Hepatocyte (in vitro differentiated cells): Measurements from ENCODE around the gene ZNF488. TPM values are rescaled to one million over a fixed set of nuclear protein-coding genes. Genes with fewer than 3 reads are reported as not detected.

Experiments
- DNase-seq: peaks from one replicate; pipeline ENCODE4 v3.0.0-alpha.2; 2016; ENCODE audit warnings: low spot score
- H2AFZ ChIP-seq: fragments of 200-600 bp; sonication (generic); 2 replicates; pipeline ENCODE4 v1.6.0; 2016; ENCODE audit warnings: antibody characterized with exemption, mild to moderate bottlenecking
- H3K27ac ChIP-seq: fragments of 200-600 bp; sonication (generic); 2 replicates; pipeline ENCODE4 v1.5.1; 2016; ENCODE audit warnings: mild to moderate bottlenecking
- H3K27me3 ChIP-seq: fragments of 200-600 bp; sonication (generic); 2 replicates; pipeline ENCODE4 v1.6.1; 2016
- H3K36me3 ChIP-seq: fragments of 200-600 bp; sonication (generic); replicated peaks from 2 replicates; pipeline ENCODE4 v1.5.1; 2016; ENCODE audit warnings: low read depth; ENCODE audit not compliant: insufficient read depth
- H3K4me1 ChIP-seq: fragments of 200-600 bp; sonication (generic); 2 replicates; pipeline ENCODE4 v1.5.1; 2016; ENCODE audit warnings: mild to moderate bottlenecking, moderate library complexity; ENCODE audit not compliant: insufficient read depth
- H3K4me2 ChIP-seq: fragments of 200-600 bp; sonication (generic); 2 replicates; pipeline ENCODE4 v1.6.0; 2016
- H3K4me3 ChIP-seq: fragments of 200-600 bp; sonication (generic); 2 replicates; pipeline ENCODE4 v1.5.1; 2016; ENCODE audit warnings: mild to moderate bottlenecking
- H3K79me2 ChIP-seq: fragments of 200-600 bp; sonication (generic); 2 replicates; pipeline ENCODE4 v1.6.0; 2017; ENCODE audit warnings: mild to moderate bottlenecking
- H3K9me2 ChIP-seq: fragments of 200-600 bp; sonication (generic); replicated peaks from 2 replicates; pipeline ENCODE4 v1.6.0; 2017; ENCODE audit warnings: mild to moderate bottlenecking; ENCODE audit not compliant: insufficient read depth
- H3K9me3 ChIP-seq: fragments of 200-600 bp; sonication (generic); 2 replicates; pipeline ENCODE4 v1.5.1; 2016; ENCODE audit warnings: low read depth, mild to moderate bottlenecking
- H4K20me1 ChIP-seq: fragments of 200-600 bp; sonication (generic); 2 replicates; pipeline ENCODE4 v1.6.0; 2016; ENCODE audit warnings: mild to moderate bottlenecking; ENCODE audit not compliant: insufficient read depth, poor library complexity, severe bottlenecking
- CTCF ChIP-seq: fragments of 200-600 bp; sonication (generic); IDR thresholded peaks from 2 replicates; pipeline ENCODE4 v1.5.1; 2016; ENCODE audit warnings: antibody characterized with exemption, mild to moderate bottlenecking; ENCODE audit not compliant: poor library complexity
- EZH2 ChIP-seq: fragments of 200-600 bp; sonication (generic); IDR thresholded peaks from 2 replicates; pipeline ENCODE4 v1.6.1; 2016; ENCODE audit warnings: antibody characterized with exemption, mild to moderate bottlenecking, borderline replicate concordance
- EZH2phosphoT487 ChIP-seq: fragments of 200-600 bp; sonication (generic); IDR thresholded peaks from one replicate; pipeline ENCODE4 v1.6.1; 2018; ENCODE audit warnings: antibody characterized with exemption, mild to moderate bottlenecking, low read depth, moderate library complexity; ENCODE audit not compliant: unreplicated experiment, severe bottlenecking
- WGBS: methylation state at CpG from one replicate; pipeline ENCODE4 v1.1.6; 2016; ENCODE audit warnings: low lambda C conversion rate; ENCODE audit errors: missing lambda C conversion rate; 5-methylcytosine and 5-hydroxymethylcytosine counted together
- polyA plus RNA-seq: library from polyadenylated mRNA; unstranded; fragments of >200 nt; fragmentation: Nextera tagmentation; extraction: Ambion mirVana; gene quantifications from 2 replicates; pipeline ENCODE4 v1.2.1, GENCODE V29; 2016
- total RNA-seq: library from RNA; depleted of rRNA; stranded (reverse); fragments of >200 nt; gene quantifications from 2 replicates; pipeline ENCODE4 v1.2.3, GENCODE V29; 2014

ZNF488 gene
- total and polyA plus RNA-seq, 2 experiments from 2014 or later, result 1.2 to 2.5 TPM

DNA sequence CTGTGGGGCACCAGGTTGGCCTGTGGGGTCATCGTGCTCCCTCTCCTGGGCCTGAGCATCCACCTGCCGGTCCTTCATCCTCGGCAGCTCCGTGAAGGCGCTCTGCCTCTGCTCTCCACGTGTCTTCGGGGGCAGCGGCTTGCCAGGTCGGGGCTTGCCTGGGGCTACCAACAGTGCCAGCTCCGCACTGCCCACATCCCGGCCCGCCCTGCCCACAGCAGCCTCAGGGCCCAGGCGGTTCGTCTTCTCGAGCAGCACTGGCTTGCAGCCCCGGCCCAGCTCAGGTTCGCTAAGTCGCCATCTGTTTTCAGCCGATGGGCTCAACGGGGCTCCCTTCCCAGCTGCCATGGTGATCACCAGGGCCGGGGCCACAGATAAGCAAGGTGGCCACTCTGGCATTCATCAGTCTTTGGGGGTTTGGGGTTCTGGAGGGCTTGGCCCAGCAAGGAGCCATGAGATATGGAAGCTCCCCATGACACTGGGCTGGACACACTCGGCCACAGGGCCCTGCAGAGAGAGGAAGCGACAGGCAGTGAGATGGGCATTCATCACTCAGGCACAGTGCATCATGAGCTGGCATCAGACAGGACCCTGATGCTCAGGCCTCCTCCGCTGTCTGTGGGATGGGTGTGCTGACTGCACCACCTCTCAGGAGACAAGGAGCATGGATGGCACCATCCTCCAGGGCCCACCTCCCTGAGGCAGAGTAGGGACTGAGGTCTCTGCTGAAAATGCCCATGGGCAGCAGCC is 15.5 kb downstream of the ZNF488 start:
- H3K27ac ChIP-seq, result no peak overlapping the region
- no peaks in the 10 kb centered on the region for H3K9me3 ChIP-seq
- H3K4me3 ChIP-seq, result no peak overlapping the region
- no peak for DNase-seq
- TF ChIP-seq EZH2phosphoT487 (no peak), CTCF (no peak), EZH2 (no peak)
- H4K20me1 ChIP-seq, result no peaks in the 10 kb centered on the region
- H3K4me2 ChIP-seq, result no peak overlapping the region
- no peaks in the 10 kb centered on the region for H3K79me2 ChIP-seq
- no peaks in the 10 kb centered on the region for H3K27me3 ChIP-seq
- no peaks in the 10 kb centered on the region for H3K4me1 ChIP-seq
- H3K9me2 ChIP-seq, result no peaks in the 10 kb centered on the region
- H2AFZ ChIP-seq, result no peak overlapping the region
- WGBS, result 95% methylated on average over 19 of the region's 24 CpGs
- H3K36me3 ChIP-seq, result no peaks in the 10 kb centered on the region

DNA sequence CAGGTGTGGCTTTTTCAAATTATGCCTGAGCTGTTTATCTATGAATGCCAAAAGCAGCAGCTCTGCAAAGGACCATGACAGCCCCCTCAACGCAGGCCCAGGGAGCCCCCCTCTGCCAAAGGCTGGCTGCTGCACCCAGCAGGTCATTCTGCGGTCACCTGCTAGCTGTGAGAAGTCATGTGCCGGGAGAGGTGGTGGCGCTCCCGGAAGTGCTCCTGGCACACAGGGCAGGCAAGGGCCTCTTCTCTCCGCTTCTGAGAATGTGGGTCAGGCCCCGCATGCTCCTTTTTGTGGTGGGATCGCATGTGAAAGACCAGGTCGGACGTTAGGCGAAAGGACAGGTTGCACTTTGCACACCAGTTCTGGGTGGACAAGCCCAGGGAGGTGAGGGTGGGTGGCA is 16.4 kb downstream of the ZNF488 start:
- DNase-seq, result no peak
- H3K36me3 ChIP-seq, result no peaks in the 10 kb centered on the region

DNA sequence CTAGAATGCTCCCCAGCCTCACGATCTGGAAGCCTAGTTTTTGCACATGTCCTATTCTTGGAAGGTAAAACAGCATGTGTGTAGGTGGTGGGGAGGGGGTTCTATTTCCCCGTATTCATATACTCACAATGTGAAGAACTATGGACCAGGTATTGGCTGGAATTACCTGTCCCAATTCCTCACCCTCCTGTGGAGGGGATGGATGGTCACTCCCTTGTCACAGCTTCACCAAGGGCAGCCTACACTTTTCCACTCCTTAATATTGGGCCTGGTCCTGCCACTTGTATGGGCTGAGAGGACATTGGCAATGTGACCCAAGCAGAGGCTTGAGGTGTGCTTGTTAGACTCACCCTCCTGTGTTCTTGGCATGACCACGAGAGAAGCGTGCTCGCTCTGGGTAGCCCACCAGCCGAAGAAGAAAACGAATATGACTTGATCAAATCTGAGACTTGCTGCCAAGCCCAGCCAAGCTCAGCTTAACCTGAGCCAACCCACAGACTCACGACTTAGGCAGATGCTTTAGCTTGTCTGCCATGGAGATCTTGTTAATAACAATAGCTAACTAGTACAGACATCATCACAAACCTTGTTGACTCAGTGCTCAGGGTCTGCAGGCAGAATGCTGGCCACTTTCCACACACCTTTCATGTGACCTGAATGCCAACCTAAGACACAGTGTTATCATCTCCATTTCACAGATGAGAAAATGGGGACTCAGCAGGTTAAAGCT is 17.2 kb downstream of the ZNF488 start:
- no peak for DNase-seq
- no peaks in the 10 kb centered on the region for H3K27me3 ChIP-seq
- H4K20me1 ChIP-seq, result no peaks in the 10 kb centered on the region
- H3K9me2 ChIP-seq, result no peaks in the 10 kb centered on the region
- H2AFZ ChIP-seq, result no peak overlapping the region
- H3K4me3 ChIP-seq, result no peak overlapping the region
- H3K4me2 ChIP-seq, result no peak overlapping the region
- H3K9me3 ChIP-seq, result no peaks in the 10 kb centered on the region
- WGBS, result 93% methylated on average over 8 of the region's 8 CpGs
- H3K79me2 ChIP-seq, result no peaks in the 10 kb centered on the region
- TF ChIP-seq EZH2 (no peak), CTCF (no peak), EZH2phosphoT487 (no peak)
- no peaks in the 10 kb centered on the region for H3K36me3 ChIP-seq
- no peak overlapping the region for H3K27ac ChIP-seq
- H3K4me1 ChIP-seq, result no peaks in the 10 kb centered on the region

More for the DNA sequence above, 16.4 kb downstream of the ZNF488 start:
- TF ChIP-seq EZH2 (no peak), CTCF (no peak), EZH2phosphoT487 (no peak)
- no peak overlapping the region for H3K4me3 ChIP-seq
- H3K4me2 ChIP-seq, result no peak overlapping the region
- no peaks in the 10 kb centered on the region for H4K20me1 ChIP-seq
- H3K4me1 ChIP-seq, result no peaks in the 10 kb centered on the region
- H3K9me2 ChIP-seq, result no peaks in the 10 kb centered on the region
- H3K79me2 ChIP-seq, result no peaks in the 10 kb centered on the region
- WGBS, result 89% methylated on average over 11 of the region's 11 CpGs
- H3K27me3 ChIP-seq, result no peaks in the 10 kb centered on the region
- no peak overlapping the region for H3K27ac ChIP-seq
- no peak overlapping the region for H2AFZ ChIP-seq
- no peaks in the 10 kb centered on the region for H3K9me3 ChIP-seq
